Suprapubic skin (tissue), 4 donors: ENCODE measurements around the gene SLC12A8.

ENCODE experiments used
- POLR2A ChIP-seq, 2 donors: fragments of 450-650 bp; IDR thresholded peaks; one replicate each; pipeline ENCODE4 v1.6.1; 2017; ENCODE audit warnings: antibody characterized with exemption in 2 of 2, mild to moderate bottlenecking in 2 of 2, moderate library complexity in 2 of 2
- POLR2AphosphoS5 ChIP-seq, 3 donors: sonication (generic); formaldehyde crosslinking; IDR thresholded peaks; one replicate each; pipeline ENCODE4 v1.6.1; 2017; ENCODE audit warnings: antibody characterized with exemption in 3 of 3
- TF ChIP-seq, protein P1 (sequence below), 2 donors: fragments of 200-600 bp in 1 of 2; fragments of 450-650 bp in 1 of 2; sonication (generic) in 1 of 2; IDR thresholded peaks; one replicate each; pipeline ENCODE4 v1.5.1; 2016 to 2019; ENCODE audit warnings: antibody characterized with exemption in 2 of 2, mild to moderate bottlenecking in 1 of 2, moderate library complexity in 1 of 2

DNA sequence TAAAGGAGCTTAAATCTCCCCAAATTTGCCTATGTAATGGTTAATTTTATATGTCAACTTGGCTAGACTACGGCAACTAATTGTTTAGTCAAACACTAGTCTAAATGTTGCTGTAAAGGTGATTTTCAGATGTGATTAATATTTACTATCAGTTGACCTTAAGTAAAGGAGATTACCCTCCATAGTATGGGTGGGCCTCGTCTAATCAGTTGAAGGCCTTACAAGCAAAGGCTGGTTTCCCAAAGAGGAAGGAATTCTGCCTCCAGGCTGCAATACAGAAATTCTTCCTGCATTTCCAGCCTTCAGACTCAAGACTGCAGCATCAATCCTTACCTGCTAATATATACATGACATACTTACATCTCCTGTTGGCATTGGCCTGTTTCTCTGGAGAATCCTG is 23.6 kb downstream of the SLC12A8 start:
- TF ChIP-seq, protein P1, sequence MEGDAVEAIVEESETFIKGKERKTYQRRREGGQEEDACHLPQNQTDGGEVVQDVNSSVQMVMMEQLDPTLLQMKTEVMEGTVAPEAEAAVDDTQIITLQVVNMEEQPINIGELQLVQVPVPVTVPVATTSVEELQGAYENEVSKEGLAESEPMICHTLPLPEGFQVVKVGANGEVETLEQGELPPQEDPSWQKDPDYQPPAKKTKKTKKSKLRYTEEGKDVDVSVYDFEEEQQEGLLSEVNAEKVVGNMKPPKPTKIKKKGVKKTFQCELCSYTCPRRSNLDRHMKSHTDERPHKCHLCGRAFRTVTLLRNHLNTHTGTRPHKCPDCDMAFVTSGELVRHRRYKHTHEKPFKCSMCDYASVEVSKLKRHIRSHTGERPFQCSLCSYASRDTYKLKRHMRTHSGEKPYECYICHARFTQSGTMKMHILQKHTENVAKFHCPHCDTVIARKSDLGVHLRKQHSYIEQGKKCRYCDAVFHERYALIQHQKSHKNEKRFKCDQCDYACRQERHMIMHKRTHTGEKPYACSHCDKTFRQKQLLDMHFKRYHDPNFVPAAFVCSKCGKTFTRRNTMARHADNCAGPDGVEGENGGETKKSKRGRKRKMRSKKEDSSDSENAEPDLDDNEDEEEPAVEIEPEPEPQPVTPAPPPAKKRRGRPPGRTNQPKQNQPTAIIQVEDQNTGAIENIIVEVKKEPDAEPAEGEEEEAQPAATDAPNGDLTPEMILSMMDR (IDR thresholded peaks at IDR 0.05) = no peak
- no peak for TF ChIP-seq POLR2A (IDR thresholded peaks at IDR 0.05)
- no peak for TF ChIP-seq POLR2AphosphoS5 (IDR thresholded peaks at IDR 0.05)
